ENCODE data around the gene DAB2IP.

Gene DAB2IP

GRCh38 chr9:121773954-121774714 lies 122.7 kb downstream of the DAB2IP start:
- no peak overlapping the region for H3K4me3 ChIP-seq (ENCODE audit: low read depth, low read length)
- no peak for TF ChIP-seq CTCF (IDR thresholded peaks at IDR 0.05; ENCODE audit: control insufficient read depth, extremely low read depth, insufficient read depth)
- no peak for DNase-seq (ENCODE audit: low read depth)

- TF ChIP-seq CTCF (IDR thresholded peaks at IDR 0.05; ENCODE audit: control insufficient read depth, extremely low read depth, insufficient read depth), result no peak
- no peak for DNase-seq (ENCODE audit: low read depth)
- no peak overlapping the region for H3K4me3 ChIP-seq (ENCODE audit: low read depth, low read length)
Measured at GRCh38 chr9:121774715-121775613, 123.5 kb downstream of the DAB2IP start.

GRCh38 chr9:121776001-121776738 lies 124.7 kb downstream of the DAB2IP start:
- no peak for TF ChIP-seq CTCF (IDR thresholded peaks at IDR 0.05; ENCODE audit: control insufficient read depth, extremely low read depth, insufficient read depth)
- no peak overlapping the region for H3K4me3 ChIP-seq (ENCODE audit: low read depth, low read length)
- DNase-seq (ENCODE audit: low read depth), result no peak

GRCh38 chr9:121776739-121777637 lies 125.6 kb downstream of the DAB2IP start:
- no peak for TF ChIP-seq CTCF (IDR thresholded peaks at IDR 0.05; ENCODE audit: control insufficient read depth, extremely low read depth, insufficient read depth)
- no peak overlapping the region for H3K4me3 ChIP-seq (ENCODE audit: low read depth, low read length)
- no peak for DNase-seq (ENCODE audit: low read depth)

GRCh38 chr9:121778252-121779225 lies 127.1 kb downstream of the DAB2IP start:
- DNase-seq (ENCODE audit: low read depth), result no peak

More at GRCh38 chr9:121778252-121779225, 127.1 kb downstream of the DAB2IP start:
- no peak for TF ChIP-seq CTCF (IDR thresholded peaks at IDR 0.05; ENCODE audit: control insufficient read depth, extremely low read depth, insufficient read depth)
- H3K4me3 ChIP-seq (ENCODE audit: low read depth, low read length), result no peak overlapping the region
